GM12873 (cell line): Measurements from ENCODE around the gene PACRG.

Source experiments
- CTCF ChIP-seq: IDR thresholded peaks from 2 replicates; pipeline ENCODE4 v1.5.1; 2012; ENCODE audit warnings: low read depth, mild to moderate bottlenecking, moderate library complexity, low read length, control low read depth; ENCODE audit not compliant: insufficient read depth; ENCODE audit errors: missing control alignments

The PACRG gene

GRCh38 chr6:162862462-162862861, 134.7 kb downstream of the PACRG start:
- TF ChIP-seq CTCF: no peak

DNA sequence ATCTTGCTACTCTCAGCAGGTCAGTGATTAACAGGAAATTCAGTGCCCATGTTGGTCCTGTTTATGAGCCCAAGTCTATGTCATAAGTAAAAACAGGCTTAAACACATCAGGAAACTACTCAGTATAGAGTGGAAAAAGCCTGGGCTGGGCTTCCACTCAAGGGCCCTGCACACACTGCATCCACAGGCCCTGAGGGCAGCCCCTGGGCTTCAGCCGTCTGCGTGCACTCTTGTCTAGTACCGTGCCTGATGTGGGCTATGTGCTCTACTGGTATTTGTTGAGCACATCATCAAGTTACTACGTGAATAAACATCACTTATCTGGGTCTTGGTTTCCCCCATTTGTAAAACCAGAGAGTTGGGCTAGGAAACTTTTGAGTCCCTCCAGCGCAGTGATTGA, 135.2 kb downstream of the PACRG start:
- TF ChIP-seq CTCF: no peak

DNA sequence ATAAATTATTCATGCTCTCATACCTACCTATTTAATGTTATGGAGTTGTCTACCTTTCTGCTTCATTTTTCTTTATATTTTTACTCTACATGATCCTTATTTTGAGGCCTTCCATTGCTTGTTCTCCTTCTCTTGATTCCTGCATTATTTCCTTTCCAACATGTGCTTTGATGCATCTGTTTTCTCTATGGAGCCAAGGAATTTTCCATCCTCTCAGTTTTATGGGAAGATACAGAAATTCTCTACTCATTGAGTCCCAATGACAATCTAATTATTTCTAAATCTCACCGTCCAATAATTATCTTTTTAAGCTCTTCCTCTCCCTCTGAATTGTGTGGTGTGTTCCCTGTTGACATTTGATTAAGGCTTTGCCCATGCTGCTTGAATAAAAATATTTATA, 136.0 kb downstream of the PACRG start:
- TF ChIP-seq CTCF: no peak

GRCh38 chr6:162864911-162865310, 137.1 kb downstream of the PACRG start:
- no peak for TF ChIP-seq CTCF

GRCh38 chr6:162866656-162867055, 138.9 kb downstream of the PACRG start:
- no peak for TF ChIP-seq CTCF

DNA sequence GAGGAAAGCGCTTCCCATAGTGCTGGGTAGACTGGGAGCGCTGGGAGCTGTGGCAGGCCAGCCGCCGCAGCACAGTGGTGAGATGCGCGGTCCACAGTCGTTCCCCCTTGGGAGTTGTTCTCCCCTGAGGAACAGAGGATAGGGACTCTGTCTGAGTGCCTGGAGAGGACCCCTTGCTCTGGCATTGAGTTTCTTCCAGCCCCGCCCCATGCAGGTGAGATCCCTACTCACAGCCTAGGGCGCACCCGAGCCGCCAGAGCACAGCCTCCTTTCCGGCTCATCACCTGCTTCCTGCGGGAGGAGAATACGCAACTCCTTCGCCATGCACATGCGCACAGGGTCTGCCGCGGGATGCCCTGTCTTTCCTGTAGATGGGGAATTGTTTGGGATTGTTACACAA, 140.6 kb downstream of the PACRG start:
- TF ChIP-seq CTCF: no peak

DNA sequence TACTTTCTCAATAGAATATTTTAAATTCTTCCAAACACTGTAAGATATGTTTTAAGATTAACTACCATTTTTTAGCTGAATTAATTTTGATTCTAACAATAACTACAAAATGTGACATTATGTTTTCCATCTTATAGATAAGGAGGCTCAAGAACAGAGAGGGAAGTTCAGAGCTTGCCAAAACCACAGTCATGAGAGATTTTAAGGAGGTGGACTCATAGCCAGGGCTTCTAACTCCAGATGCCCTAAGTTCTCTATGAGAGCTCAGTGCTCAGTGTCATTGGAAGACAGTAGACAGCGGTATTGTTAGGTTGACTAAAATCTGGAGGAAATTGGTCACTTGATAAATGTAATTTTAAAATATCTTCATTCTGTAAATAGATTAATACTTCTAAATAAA, 144.2 kb downstream of the PACRG start:
- TF ChIP-seq CTCF: no peak
